Kidney (tissue), 14 donors: ENCODE measurements around the gene SLC6A1. TPM values are rescaled to one million over a fixed set of nuclear protein-coding genes. Genes with fewer than 3 reads are reported as not detected.

Experiments
- DNase-seq, 5 donors: peaks; one replicate each; pipeline ENCODE4 v3.0.0-alpha.2; 2013 to 2020
- FAIRE-seq: peaks from 2 replicates; lab custom pipeline; 2012; peaks lifted over from hg19 to GRCh38; lab: Jason Lieb, UNC
- H3K27ac ChIP-seq, 2 donors: one replicate each; pipeline ENCODE4 v1.7.0; 2013; ENCODE audit warnings: low read depth in 2 of 2, low read length in 2 of 2, inconsistent platforms in 1 of 2
- H3K27me3 ChIP-seq: one replicate; pipeline ENCODE4 v1.7.1; 2013; ENCODE audit warnings: low read length, inconsistent platforms; ENCODE audit not compliant: control insufficient read depth, insufficient read depth
- H3K36me3 ChIP-seq, 3 donors: one replicate each; pipeline versions ENCODE4 v1.7.0 to v1.7.1; 2013; ENCODE audit warnings: low read length in 3 of 3, control low read depth in 1 of 3, inconsistent platforms in 1 of 3; ENCODE audit not compliant: insufficient read depth in 3 of 3, control insufficient read depth in 2 of 3
- H3K4me1 ChIP-seq, 3 donors: one replicate each; pipeline versions ENCODE4 v1.7.0 to v1.7.1; 2013; ENCODE audit warnings: low read length in 3 of 3, inconsistent platforms in 1 of 3, low read depth in 1 of 3; ENCODE audit not compliant: control insufficient read depth in 2 of 3, insufficient read depth in 2 of 3
- H3K4me3 ChIP-seq, 3 donors: one replicate each; pipeline versions ENCODE4 v1.7.0 to v1.8.1; 2013; ENCODE audit warnings: low read length in 3 of 3, control low read depth in 1 of 3, inconsistent platforms in 1 of 3
- H3K9ac ChIP-seq, 3 donors: one replicate each; pipeline versions ENCODE4 v1.7.0 to v1.7.1; 2013; ENCODE audit warnings: low read length in 3 of 3, control low read depth in 1 of 3, inconsistent platforms in 1 of 3
- H3K9me3 ChIP-seq, 3 donors: one replicate each; pipeline versions ENCODE4 v1.7.0 to v1.7.1; 2013; ENCODE audit warnings: low read length in 3 of 3, control low read depth in 1 of 3, inconsistent platforms in 1 of 3; ENCODE audit not compliant: control insufficient read depth in 2 of 3, insufficient read depth in 1 of 3
- intact Hi-C: fragments of 100-400 bp; cut with DNase I; formaldehyde crosslinking; loops from one replicate; pipeline ENCODE4 v1.11.1; 2022
- polyA plus RNA-seq: library from polyadenylated mRNA; stranded (reverse); fragments of 350-450 nt; fragmentation: Illumina TruSeq; extraction: RNeasy Lipid Tissue Mini Kit (QIAGEN cat#74804); gene quantifications from one replicate; pipeline ENCODE4 v1.2.3, GENCODE V29; 2014; ENCODE audit warnings: low read depth, low replicate concordance; ENCODE audit not compliant: insufficient read depth
- total RNA-seq: library from RNA; stranded (reverse); fragmentation: NEBNext Ultra II Directional; extraction: Animal tissue kit (Norgen Biotek cat#: 25700); gene quantifications from one replicate; pipeline ENCODE4 v1.2.1, GENCODE V29; 2021
- TF ChIP-seq, protein P1 (sequence below): IDR thresholded peaks from 3 replicates; pipeline ENCODE4 v1.5.1; 2012; ENCODE audit warnings: mild to moderate bottlenecking, moderate library complexity, borderline replicate concordance; ENCODE audit not compliant: insufficient read depth; ENCODE audit errors: extremely low read depth
- donor health status: control.
- donor health status: control.
- donor health status: control.
- donor health status: control.
- donor health status: control.
- donor health status: DM: yes; HTN: yes; CAD: no.
- donor health status: Normal renal cell carcinoma (clear cell type).

The SLC6A1 gene
- total and polyA plus RNA-seq, 2 donors from 2014 or later: 2.1 TPM; not detected in 1

DNA sequence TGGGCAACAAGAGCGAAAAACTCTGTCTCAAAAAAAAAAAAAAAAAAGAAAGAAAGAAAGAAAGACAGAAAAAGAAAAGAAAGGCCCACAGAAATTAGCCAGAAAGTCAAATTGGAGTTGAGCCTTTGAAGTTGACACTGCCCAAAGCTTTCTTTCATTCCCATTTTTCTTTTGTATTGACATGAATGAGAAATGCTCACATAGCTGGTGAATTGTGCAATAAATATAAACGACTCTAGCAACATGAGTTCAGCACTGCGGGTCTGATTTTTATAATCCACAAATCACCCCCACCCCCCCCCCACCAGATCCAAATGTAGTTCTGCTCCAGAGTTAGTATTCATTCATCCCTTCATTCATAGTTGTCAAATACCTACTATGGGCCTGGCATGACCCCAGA lies 37.4 kb downstream of the SLC6A1 start:
- TF ChIP-seq, protein P1, sequence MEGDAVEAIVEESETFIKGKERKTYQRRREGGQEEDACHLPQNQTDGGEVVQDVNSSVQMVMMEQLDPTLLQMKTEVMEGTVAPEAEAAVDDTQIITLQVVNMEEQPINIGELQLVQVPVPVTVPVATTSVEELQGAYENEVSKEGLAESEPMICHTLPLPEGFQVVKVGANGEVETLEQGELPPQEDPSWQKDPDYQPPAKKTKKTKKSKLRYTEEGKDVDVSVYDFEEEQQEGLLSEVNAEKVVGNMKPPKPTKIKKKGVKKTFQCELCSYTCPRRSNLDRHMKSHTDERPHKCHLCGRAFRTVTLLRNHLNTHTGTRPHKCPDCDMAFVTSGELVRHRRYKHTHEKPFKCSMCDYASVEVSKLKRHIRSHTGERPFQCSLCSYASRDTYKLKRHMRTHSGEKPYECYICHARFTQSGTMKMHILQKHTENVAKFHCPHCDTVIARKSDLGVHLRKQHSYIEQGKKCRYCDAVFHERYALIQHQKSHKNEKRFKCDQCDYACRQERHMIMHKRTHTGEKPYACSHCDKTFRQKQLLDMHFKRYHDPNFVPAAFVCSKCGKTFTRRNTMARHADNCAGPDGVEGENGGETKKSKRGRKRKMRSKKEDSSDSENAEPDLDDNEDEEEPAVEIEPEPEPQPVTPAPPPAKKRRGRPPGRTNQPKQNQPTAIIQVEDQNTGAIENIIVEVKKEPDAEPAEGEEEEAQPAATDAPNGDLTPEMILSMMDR: no peak
- H3K36me3 ChIP-seq: no peaks in the 10 kb centered on the region

GRCh38 chr3:11033871-11034270 lies 41.3 kb downstream of the SLC6A1 start:
- no peak overlapping the region for H3K9ac ChIP-seq
- intact Hi-C loops: no loop called here
- H3K36me3 ChIP-seq: no peaks in the 10 kb centered on the region
- FAIRE-seq: no peak
- no peak for DNase-seq
- H3K4me1 ChIP-seq: no peaks in the 10 kb centered on the region
- no peaks in the 10 kb centered on the region for H3K9me3 ChIP-seq
- no peak overlapping the region for H3K4me3 ChIP-seq
- TF ChIP-seq, protein P1: no peak
- H3K27me3 ChIP-seq: no peaks in the 10 kb centered on the region
- no peak overlapping the region for H3K27ac ChIP-seq

More for the DNA sequence above, 37.4 kb downstream of the SLC6A1 start:
- intact Hi-C loops: no loop called here
- no peaks in the 10 kb centered on the region for H3K9me3 ChIP-seq
- no peak for DNase-seq
- no peak overlapping the region for H3K9ac ChIP-seq
- H3K4me3 ChIP-seq: no peak overlapping the region
- no peaks in the 10 kb centered on the region for H3K4me1 ChIP-seq
- H3K27ac ChIP-seq: no peak overlapping the region
- FAIRE-seq: no peak
- no peaks in the 10 kb centered on the region for H3K27me3 ChIP-seq

DNA sequence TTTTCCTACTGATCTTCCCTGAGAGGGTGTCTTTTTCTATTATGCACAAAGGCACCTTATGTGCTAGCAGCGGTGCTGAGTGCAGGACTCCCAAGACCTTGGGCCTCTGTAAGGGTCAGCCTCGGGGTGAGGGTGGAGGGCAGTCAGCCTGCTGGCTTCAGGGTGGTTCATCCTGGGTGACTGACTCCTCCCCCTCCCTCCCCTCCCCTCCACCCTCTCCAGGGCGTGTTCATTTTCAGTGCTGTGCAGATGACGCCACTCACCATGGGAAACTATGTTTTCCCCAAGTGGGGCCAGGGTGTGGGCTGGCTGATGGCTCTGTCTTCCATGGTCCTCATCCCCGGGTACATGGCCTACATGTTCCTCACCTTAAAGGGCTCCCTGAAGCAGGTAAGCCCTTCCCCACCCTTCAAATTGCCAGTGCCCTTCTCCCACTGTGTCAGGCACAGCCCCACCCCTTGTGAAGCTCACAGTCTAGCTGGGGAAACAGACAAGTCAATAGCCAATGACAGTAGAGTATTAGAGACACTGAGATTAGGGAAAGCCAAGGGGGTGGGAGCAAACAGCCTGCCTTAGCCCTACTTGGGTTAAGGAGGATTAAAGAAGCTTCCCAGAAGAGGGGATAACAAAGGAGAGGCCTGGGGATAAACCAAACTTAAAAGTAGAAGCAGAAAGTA lies 41.9 kb downstream of the SLC6A1 start:
- H3K9me3 ChIP-seq: no peaks in the 10 kb centered on the region
- H3K27ac ChIP-seq: no peak overlapping the region
- FAIRE-seq: no peak

More for the DNA sequence above, 41.9 kb downstream of the SLC6A1 start:
- TF ChIP-seq, protein P1: no peak
- intact Hi-C loops: no loop called here
- no peak overlapping the region for H3K4me3 ChIP-seq
- no peaks in the 10 kb centered on the region for H3K27me3 ChIP-seq
- no peak overlapping the region for H3K9ac ChIP-seq
- H3K4me1 ChIP-seq: no peaks in the 10 kb centered on the region
- H3K36me3 ChIP-seq: no peaks in the 10 kb centered on the region
- no peak for DNase-seq
